GM23248 (cell line): ENCODE results near the gene NBEAL2.

Experiments used
- EZH2 ChIP-seq: fragments of 200-600 bp; sonication (generic); IDR thresholded peaks from 2 replicates; pipeline ENCODE4 v1.6.1; 2018; ENCODE audit warnings: antibody characterized with exemption, mild to moderate bottlenecking; ENCODE audit not compliant: insufficient read depth, poor library complexity, severe bottlenecking
- EZH2phosphoT487 ChIP-seq: fragments of 200-600 bp; sonication (generic); IDR thresholded peaks from 2 replicates; pipeline ENCODE4 v1.6.1; 2018; ENCODE audit warnings: antibody characterized with exemption, moderate library complexity, mild to moderate bottlenecking, low read depth; ENCODE audit not compliant: insufficient read depth

DNA sequence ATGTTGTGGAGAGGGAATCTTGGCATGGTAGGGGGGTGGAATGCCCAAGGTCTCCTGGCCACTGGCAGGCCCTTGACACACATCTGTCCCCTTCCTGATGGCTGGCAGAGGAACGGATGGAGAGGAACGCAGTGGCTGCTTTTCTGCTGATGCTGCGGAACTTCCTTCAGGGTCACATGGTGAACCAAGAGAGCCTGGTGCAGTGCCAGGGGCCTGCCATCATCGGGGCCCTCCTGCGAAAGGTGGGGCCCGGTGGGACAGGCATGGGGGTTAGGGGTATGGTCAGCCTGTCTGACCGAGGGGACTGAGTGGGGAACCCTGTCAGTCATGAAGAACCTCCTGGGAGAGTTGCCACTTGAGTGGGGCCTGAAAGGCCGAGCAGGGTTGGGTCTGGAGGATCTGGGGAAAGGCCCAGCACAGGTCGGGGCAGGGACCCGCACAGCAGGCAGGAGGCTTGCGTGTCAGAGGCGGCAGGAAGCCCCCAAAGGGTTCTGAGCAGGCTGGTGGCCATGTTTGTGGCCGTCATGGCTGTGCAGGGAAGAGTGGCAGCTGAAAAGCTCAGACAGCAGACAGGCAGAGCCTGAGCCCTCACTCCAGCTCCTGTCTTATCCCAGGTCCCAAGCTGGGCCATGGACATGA is 18.1 kb downstream of the NBEAL2 start:
- TF ChIP-seq EZH2 (no peak), EZH2phosphoT487 (no peak)
